K562 treated with DMSO at 1 percent for 4 hours (cell line): Measurements from ENCODE around the gene GAN. TPM values are rescaled to one million over a fixed set of nuclear protein-coding genes. Genes with fewer than 3 reads are reported as not detected.

Experiments
- total RNA-seq: library from RNA; unstranded; fragments of 300-600 nt; gene quantifications from 2 replicates; pipeline ENCODE4 v1.2.3, GENCODE V29; 2022; ENCODE audit not compliant: insufficient read depth

GAN gene, protein sequence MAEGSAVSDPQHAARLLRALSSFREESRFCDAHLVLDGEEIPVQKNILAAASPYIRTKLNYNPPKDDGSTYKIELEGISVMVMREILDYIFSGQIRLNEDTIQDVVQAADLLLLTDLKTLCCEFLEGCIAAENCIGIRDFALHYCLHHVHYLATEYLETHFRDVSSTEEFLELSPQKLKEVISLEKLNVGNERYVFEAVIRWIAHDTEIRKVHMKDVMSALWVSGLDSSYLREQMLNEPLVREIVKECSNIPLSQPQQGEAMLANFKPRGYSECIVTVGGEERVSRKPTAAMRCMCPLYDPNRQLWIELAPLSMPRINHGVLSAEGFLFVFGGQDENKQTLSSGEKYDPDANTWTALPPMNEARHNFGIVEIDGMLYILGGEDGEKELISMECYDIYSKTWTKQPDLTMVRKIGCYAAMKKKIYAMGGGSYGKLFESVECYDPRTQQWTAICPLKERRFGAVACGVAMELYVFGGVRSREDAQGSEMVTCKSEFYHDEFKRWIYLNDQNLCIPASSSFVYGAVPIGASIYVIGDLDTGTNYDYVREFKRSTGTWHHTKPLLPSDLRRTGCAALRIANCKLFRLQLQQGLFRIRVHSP
- total RNA-seq = 2.3 and 2.5 TPM in 2 replicates

DNA sequence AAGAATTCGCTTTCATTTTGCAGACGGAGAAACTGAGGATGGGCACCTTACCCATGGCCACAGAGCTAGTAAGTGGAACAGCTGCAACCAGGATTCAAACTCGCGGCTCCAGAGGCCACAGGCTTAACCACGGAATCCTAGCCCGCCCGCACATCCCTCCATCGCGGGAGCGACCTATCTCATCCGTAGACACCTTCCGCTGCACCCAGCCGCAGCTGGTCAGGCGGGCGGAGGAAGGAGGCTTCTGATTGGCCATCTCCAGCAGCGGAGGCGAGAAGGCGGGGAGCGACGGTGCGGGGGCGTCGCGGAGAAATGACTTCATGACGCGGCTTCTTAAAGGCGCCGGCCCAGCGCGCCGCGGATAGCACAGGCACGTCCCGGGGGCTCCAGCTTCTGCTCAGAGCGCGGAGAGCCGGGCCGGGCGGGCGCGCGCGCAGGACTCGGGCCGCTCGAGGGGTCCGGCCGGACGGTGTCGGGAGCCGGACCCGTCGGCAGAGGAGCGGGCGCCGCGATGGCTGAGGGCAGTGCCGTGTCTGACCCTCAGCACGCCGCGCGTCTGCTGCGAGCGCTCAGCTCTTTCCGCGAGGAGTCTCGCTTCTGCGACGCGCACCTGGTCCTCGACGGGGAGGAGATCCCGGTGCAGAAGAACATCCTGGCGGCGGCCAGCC, at the start of gene GAN:
Gene GAN, plus strand, starts transcription at position 360 of the 668 bp plus-strand sequence. Its CDS starts 152 bp downstream, at position 512.

Other genes with a start within 250 kb of the GAN start
- gene C16orf46, start 237.7 kb upstream of the GAN start, total RNA-seq = not detected in 2 replicates
- 16.3 and 21.0 TPM in 2 replicates for gene GCSH, start 218.6 kb upstream of the GAN start, total RNA-seq
- not detected in 2 replicates for gene BCO1, start 76.3 kb upstream of the GAN start, total RNA-seq
- gene CMIP, start 129.8 kb downstream of the GAN start, total RNA-seq = 71.5 and 72.5 TPM in 2 replicates